Measurements from ENCODE around the gene TTC39B. TPM values are rescaled to one million over a fixed set of nuclear protein-coding genes. Genes with fewer than 3 reads are reported as not detected.

The TTC39B gene
- total and polyA plus RNA-seq, 2 of the 8 experiments (the other 6 are each of a cell fraction or from before 2014, with no cell fraction given): 1.6 to 10.9 TPM

GRCh38 chr9:15203581-15203980, 103.4 kb downstream of the TTC39B start:
- H4K20me1 ChIP-seq (replicated peaks in 1 of 2; ENCODE audit: control insufficient read depth in 1 of 2, insufficient read depth in 2 of 2, low read length in 2 of 2): no peaks in the 10 kb centered on the region
- no peak overlapping the region for H3K4ac ChIP-seq (replicated peaks; ENCODE audit: insufficient read length, low read depth, low read length)
- H4K91ac ChIP-seq (replicated peaks; ENCODE audit: insufficient read length, low read length): no peak overlapping the region
- H3K9ac ChIP-seq (replicated peaks in 1 of 4; ENCODE audit: extremely low read depth in 1 of 4, low read depth in 3 of 4, low read length in 3 of 4): no peak overlapping the region
- H2BK15ac ChIP-seq (ENCODE audit: low read length): no peak overlapping the region
- no peak overlapping the region for H3K27ac ChIP-seq (ENCODE audit: low read depth, low read length)
- H3K14ac ChIP-seq (ENCODE audit: insufficient read length): no peak overlapping the region
- no peak overlapping the region for H2AK5ac ChIP-seq (ENCODE audit: low read depth, low read length)
- no peak overlapping the region for H3K56ac ChIP-seq (replicated peaks; ENCODE audit: insufficient read length, low read depth, low read length)
- H3K36me3 ChIP-seq (ENCODE audit: control insufficient read depth in 2 of 4, insufficient read depth in 4 of 4, low read length in 3 of 4): peaks cover 0 to 2% (median 0%) of the 10 kb centered on the region in 4 experiments; a peak in 2 of 8 replicates
- ChIA-PET CTCF (ENCODE audit: partially characterized antibody) (no interaction called here), POLR2A (ENCODE audit: partially characterized antibody) (no interaction called here)
- no peak overlapping the region for H2BK120ac ChIP-seq (replicated peaks; ENCODE audit: low read depth, low read length)
- H2AFZ ChIP-seq (ENCODE audit: low read length): no peak overlapping the region
- FAIRE-seq: no peak
- H4K5ac ChIP-seq (ENCODE audit: insufficient read length, low read depth, low read length): no peak overlapping the region
- H3K23ac ChIP-seq (ENCODE audit: insufficient read length): no peak overlapping the region
- H3K4me1 ChIP-seq (replicated peaks in 1 of 4; ENCODE audit: control insufficient read depth in 3 of 4, insufficient read depth in 4 of 4, low read length in 3 of 4): no peaks in the 10 kb centered on the region
- H4K8ac ChIP-seq (ENCODE audit: extremely low read depth, insufficient read depth, low read length): no peak overlapping the region
- no peak overlapping the region for H2BK5ac ChIP-seq (ENCODE audit: low read depth, low read length)
- no peak overlapping the region for H3K4me3 ChIP-seq (ENCODE audit: extremely low read depth in 1 of 4, insufficient read depth in 2 of 4, low read depth in 3 of 4, low read length in 4 of 4)
- no peak overlapping the region for H3K4me2 ChIP-seq (ENCODE audit: insufficient read depth in 1 of 2, low read depth in 2 of 2, low read length in 2 of 2)
- WGBS, 2 experiments (ENCODE audit: extremely low coverage in 1 of 2, insufficient coverage in 1 of 2, insufficient read length in 1 of 2, insufficient replicate concordance in 2 of 2, low coverage in 1 of 2, low lambda C conversion rate in 2 of 2, missing lambda C conversion rate in 1 of 2): 85% methylated on average over 3 of the region's 3 CpGs; no CpG with 5 or more reads in 1 of the 2 experiments
- DNase-seq (ENCODE audit: low read depth in 1 of 2, low spot score in 2 of 2): no peak
- no peaks in the 10 kb centered on the region; a peak in 1 of 4 replicates for H3K9me3 ChIP-seq (ENCODE audit: insufficient read depth in 2 of 2, low read depth in 1 of 2, low read length in 1 of 2)
- no peak overlapping the region for H3K18ac ChIP-seq (ENCODE audit: extremely low read depth, low read length)
- H3K27me3 ChIP-seq (replicated peaks in 1 of 4; ENCODE audit: control insufficient read depth in 3 of 4, extremely low read depth in 1 of 4, insufficient read depth in 3 of 4, low read length in 3 of 4): no peaks in the 10 kb centered on the region
- no peaks in the 10 kb centered on the region; the same call in none of the 2 replicates for H3K23me2 ChIP-seq (ENCODE audit: low read depth, low read length)
- no peaks in the 10 kb centered on the region for H3K79me1 ChIP-seq (ENCODE audit: low read depth, low read length)
- H2BK12ac ChIP-seq (ENCODE audit: low read depth, low read length): no peak overlapping the region
- H2BK20ac ChIP-seq (ENCODE audit: low read length): no peak overlapping the region
- H3K79me2 ChIP-seq (ENCODE audit: control insufficient read depth in 1 of 2, insufficient read depth in 2 of 2, low read length in 2 of 2): no peaks in the 10 kb centered on the region
- no peak for TF ChIP-seq POLR2AphosphoS5 (IDR thresholded peaks at IDR 0.05; ENCODE audit: low read depth, low read length)
- no peak for TF ChIP-seq EP300 (IDR thresholded peaks at IDR 0.05; ENCODE audit: borderline replicate concordance in 1 of 2, low read depth in 2 of 2, low read length in 2 of 2)
- no peak for TF ChIP-seq SP2 (IDR thresholded peaks at IDR 0.05; ENCODE audit: low read length)
- TF ChIP-seq MAFK (IDR thresholded peaks at IDR 0.05; ENCODE audit: low read depth, low read length): no peak
- no peak for TF ChIP-seq TAF1 (IDR thresholded peaks at IDR 0.05; ENCODE audit: low read depth, low read length)
- no peak for TF ChIP-seq RBBP5 (IDR thresholded peaks at IDR 0.05; ENCODE audit: borderline replicate concordance, low read depth, low read length)
- TF ChIP-seq HDAC6 (IDR thresholded peaks at IDR 0.05; ENCODE audit: low read depth, low read length): no peak

All from H1 (cell line).